ENCODE data around the gene ADGRA3.
A peak's percentile ranks its signal among the peaks of the same experiment; 100 is the strongest.

ADGRA3 gene

DNA sequence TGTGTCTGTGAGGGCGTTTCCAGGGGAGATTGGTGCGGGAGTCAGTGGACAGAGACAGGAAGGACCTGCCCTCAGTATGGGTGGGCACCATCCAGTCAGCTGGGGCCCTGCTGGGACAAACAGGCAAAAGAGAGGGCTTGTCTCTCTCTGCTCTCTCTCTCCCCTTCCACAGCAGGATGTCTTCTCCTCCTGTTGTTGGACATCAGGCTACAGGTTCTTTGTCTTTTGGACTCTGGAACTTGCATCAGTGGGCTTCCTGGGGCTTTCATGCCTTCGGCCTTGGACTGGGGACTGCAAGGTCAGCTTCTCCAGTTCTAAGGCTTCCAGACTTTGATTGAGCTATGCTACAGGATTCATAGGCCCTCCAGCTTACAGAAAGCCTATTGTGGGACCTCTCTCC, 59.6 kb downstream of the ADGRA3 start:
- Mint-ChIP-seq H3K4me3 (no peak overlapping the region), H3K36me3 (peaks cover 13% of the 10 kb centered on the region), H3K4me1 (ENCODE audit: low read depth) (no peaks in the 10 kb centered on the region), H3K9me3 (ENCODE audit: low read depth) (no peaks in the 10 kb centered on the region), H3K27me3 (no peaks in the 10 kb centered on the region), H3K27ac (no peak overlapping the region)

DNA sequence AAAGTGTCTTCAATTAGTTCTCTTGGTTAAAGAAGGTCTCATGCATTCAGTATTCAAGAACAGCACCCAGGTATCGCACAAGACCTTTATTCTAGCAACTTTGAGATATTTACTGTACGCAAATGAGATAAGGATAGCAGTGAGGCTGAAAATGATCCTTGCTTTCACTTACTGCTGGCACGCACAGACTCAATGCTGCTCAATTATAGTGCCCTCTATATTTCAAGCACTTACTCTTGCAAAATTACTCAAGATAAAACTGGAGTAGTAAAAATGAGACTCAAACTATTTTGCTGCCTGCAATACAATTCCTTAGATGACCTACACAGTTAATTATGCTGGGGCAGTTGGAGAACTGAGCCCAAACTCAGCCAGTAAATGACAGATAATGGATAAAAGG, 60.9 kb downstream of the ADGRA3 start:
- Mint-ChIP-seq H3K4me3 (no peak overlapping the region), H3K4me1 (ENCODE audit: low read depth) (no peaks in the 10 kb centered on the region), H3K36me3 (peaks cover 10% of the 10 kb centered on the region), H3K9me3 (ENCODE audit: low read depth) (no peaks in the 10 kb centered on the region), H3K27ac (peak overlapping the region; percentile 18), H3K27me3 (no peaks in the 10 kb centered on the region)

DNA sequence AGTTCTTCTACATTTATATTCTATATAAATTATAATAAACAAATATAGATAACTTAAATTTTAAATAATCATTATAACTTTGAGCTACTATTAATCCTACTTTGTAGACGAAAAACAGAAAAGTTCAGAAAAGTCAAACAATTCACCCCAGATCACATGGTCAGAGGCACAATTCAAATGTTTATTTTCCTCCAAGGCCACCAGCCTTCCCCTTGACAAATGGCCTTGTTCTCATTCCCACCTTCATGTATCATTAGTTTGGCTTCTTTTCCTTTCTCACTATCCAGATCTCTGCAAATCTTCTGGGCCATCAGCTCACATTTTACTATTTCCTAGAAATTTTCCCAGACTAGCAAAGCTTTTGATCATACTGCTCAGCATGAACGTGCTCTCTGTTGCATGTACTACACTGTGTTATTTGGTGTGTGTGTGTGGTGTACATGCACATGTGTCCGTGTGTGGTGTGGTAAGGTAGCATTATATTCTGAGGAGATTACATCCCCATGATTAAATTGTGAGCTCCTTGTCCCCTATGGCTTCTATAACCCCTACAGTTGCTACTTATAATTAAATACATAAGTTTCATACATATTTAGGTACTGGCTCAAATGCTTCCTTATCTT, 61.5 kb downstream of the ADGRA3 start:
- H3K9me3 Mint-ChIP-seq (ENCODE audit: low read depth) = no peaks in the 10 kb centered on the region
- peaks cover 10% of the 10 kb centered on the region for H3K36me3 Mint-ChIP-seq
- no peaks in the 10 kb centered on the region for H3K4me1 Mint-ChIP-seq (ENCODE audit: low read depth)
- H3K27ac Mint-ChIP-seq = peak overlapping the region; percentile 18
- no peak overlapping the region for H3K4me3 Mint-ChIP-seq
- H3K27me3 Mint-ChIP-seq = no peaks in the 10 kb centered on the region

DNA sequence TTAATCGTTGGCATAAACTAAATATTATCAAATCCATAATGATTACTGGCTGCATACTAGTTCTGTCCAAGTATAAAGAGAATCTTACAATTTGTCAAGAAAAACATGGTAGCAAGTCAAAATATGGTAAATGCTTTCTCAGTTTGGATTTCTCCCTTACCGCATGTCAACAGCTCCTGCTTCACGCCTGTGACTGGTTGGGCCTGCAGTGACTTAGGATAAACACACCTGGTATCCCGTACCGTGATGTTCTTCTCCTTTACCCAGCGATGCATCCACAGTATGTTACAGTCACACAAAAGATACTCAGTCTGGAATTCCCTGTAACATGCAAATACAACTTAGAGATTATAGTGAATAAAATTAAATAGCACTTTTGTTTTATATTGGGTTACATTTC, 71.1 kb downstream of the ADGRA3 start:
- Mint-ChIP-seq H3K36me3 (peaks cover 16% of the 10 kb centered on the region), H3K9me3 (ENCODE audit: low read depth) (no peaks in the 10 kb centered on the region), H3K4me1 (ENCODE audit: low read depth) (peaks cover 38% of the 10 kb centered on the region), H3K27ac (peak overlapping the region; percentile 96), H3K4me3 (peak overlapping the region; percentile 80), H3K27me3 (no peaks in the 10 kb centered on the region)

DNA sequence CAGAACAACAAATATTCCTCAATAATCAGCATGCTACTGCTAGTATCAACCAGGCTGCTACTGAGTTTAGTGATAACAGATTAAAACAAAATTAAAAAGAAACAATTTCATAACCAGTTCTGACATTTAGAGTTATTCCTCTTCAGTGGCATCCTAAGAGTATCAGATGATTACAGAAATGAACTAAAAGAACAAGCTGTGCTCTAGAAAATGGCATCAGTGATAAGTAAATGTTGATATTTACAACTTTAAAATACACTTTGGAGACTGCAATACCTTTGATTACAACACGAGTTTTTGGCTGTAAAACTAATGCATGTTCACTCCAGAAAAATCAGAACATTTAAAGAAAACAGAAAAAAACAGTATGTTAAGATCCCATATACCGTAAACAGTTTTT, 72.9 kb downstream of the ADGRA3 start:
- H3K36me3 Mint-ChIP-seq = peaks cover 14% of the 10 kb centered on the region
- peak overlapping the region; percentile 73 for H3K27ac Mint-ChIP-seq
- no peaks in the 10 kb centered on the region for H3K27me3 Mint-ChIP-seq
- no peak overlapping the region for H3K4me3 Mint-ChIP-seq
- no peaks in the 10 kb centered on the region for H3K9me3 Mint-ChIP-seq (ENCODE audit: low read depth)
- peaks cover 38% of the 10 kb centered on the region for H3K4me1 Mint-ChIP-seq (ENCODE audit: low read depth)

DNA sequence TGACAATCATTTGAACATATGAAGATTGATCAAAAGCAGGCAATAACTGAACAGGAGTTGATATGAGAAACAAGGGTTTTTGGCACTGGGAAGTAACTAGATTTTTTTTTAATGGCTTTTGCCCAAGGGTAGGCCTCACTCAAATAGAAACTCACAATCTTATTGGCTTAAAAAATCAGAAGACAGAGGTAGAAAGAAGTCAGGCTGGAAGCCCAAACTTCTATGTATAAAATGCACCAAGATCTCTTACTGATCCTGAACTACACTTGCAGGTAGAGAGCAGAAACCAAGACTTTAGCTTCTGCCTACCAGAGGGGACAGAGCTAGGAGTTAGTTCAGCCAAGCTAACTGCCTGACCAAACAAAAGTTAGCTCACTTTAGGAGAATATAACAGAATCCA, 74.9 kb downstream of the ADGRA3 start:
- Mint-ChIP-seq H3K36me3 (peaks cover 16% of the 10 kb centered on the region), H3K4me1 (ENCODE audit: low read depth) (peaks cover 32% of the 10 kb centered on the region), H3K27me3 (no peaks in the 10 kb centered on the region), H3K4me3 (no peak overlapping the region), H3K9me3 (ENCODE audit: low read depth) (no peaks in the 10 kb centered on the region), H3K27ac (no peak overlapping the region)

DNA sequence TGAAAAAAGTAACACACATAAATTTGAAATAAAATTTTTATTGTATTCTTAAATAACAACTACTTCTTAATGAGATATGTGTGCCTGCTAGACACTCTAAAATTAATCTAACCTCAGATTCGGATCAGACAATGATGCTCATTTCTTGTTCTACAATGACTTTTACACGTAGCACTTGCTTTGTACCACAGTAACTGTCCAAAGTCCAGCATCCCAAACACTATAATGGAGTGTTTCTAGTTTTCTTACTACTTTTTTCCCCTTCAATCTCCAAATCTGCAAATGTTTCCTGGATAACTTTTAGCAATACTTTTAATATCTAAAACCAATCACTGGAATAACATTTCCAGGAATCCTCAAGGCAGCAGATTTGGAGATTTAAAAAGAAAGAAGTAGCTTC, 75.9 kb downstream of the ADGRA3 start:
- Mint-ChIP-seq H3K4me3 (no peak overlapping the region), H3K27ac (no peak overlapping the region), H3K36me3 (peaks cover 21% of the 10 kb centered on the region), H3K9me3 (ENCODE audit: low read depth) (no peaks in the 10 kb centered on the region), H3K4me1 (ENCODE audit: low read depth) (peaks cover 22% of the 10 kb centered on the region), H3K27me3 (no peaks in the 10 kb centered on the region)

DNA sequence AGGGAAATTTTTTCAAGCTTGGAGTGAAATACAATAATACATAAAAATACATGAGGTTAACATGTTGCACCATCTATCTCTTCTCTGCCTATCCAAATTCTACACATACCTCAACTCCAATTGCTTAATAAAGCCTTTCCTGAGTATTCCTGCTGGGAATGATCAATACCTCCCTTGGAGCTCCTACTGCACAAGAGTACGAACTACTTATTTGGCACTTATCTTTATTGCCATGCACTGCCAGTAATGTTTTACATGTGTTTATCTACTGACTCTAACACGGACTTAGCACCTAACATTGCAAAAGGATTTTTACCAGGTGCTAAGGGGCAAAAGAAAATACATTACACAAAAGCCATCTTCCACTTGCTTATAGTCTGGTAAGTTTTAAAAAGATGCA, 80.2 kb downstream of the ADGRA3 start:
- H3K4me1 Mint-ChIP-seq (ENCODE audit: low read depth) = no peaks in the 10 kb centered on the region
- H3K36me3 Mint-ChIP-seq = peaks cover 23% of the 10 kb centered on the region
- no peak overlapping the region for H3K27ac Mint-ChIP-seq
- no peak overlapping the region for H3K4me3 Mint-ChIP-seq
- H3K9me3 Mint-ChIP-seq (ENCODE audit: low read depth) = no peaks in the 10 kb centered on the region
- H3K27me3 Mint-ChIP-seq = no peaks in the 10 kb centered on the region

DNA sequence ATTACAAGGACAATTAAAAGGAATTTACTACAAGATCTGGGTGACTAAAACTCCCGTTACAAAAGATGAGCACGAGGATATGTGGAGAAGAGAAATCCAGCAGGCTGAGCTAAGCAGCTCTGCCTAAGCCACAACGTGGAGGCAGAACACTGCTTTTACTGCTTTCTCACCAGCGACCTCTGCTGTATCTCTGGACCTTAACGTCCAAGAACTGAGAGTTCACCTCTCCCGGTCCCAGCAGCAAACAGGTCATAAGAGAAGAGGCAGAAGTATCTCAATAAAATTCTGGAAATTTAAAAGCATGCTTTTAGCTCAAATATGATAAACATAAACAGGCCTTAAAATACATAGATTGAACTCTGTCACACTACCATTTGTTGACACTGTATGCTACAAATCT, 81.0 kb downstream of the ADGRA3 start:
- no peaks in the 10 kb centered on the region for H3K9me3 Mint-ChIP-seq (ENCODE audit: low read depth)
- no peak overlapping the region for H3K4me3 Mint-ChIP-seq
- no peaks in the 10 kb centered on the region for H3K4me1 Mint-ChIP-seq (ENCODE audit: low read depth)
- peaks cover 19% of the 10 kb centered on the region for H3K36me3 Mint-ChIP-seq
- no peaks in the 10 kb centered on the region for H3K27me3 Mint-ChIP-seq
- H3K27ac Mint-ChIP-seq = no peak overlapping the region

DNA sequence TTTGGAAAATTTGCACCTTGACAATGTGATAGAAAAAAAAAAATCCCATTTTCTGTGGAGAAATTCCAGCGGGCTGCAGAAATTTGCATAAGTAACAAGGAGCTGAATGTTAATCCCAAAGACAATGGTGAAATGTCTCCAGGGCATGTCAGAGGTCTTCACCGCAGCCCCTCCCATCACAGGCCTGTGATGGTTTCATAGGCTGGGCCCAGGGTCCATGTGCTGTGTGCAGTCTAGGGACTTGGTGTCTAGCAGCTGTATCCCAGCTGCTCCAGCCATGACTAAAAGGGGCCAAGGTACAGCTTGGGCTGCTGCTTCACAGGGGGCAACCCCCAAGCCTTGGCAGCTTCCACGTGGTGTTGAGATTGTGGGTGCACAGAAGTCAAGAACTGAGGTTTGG, 85.2 kb downstream of the ADGRA3 start:
- no peaks in the 10 kb centered on the region for H3K27me3 Mint-ChIP-seq
- H3K27ac Mint-ChIP-seq = no peak overlapping the region
- peaks cover 16% of the 10 kb centered on the region for H3K36me3 Mint-ChIP-seq
- no peak overlapping the region for H3K4me3 Mint-ChIP-seq
- no peaks in the 10 kb centered on the region for H3K9me3 Mint-ChIP-seq (ENCODE audit: low read depth)
- no peaks in the 10 kb centered on the region for H3K4me1 Mint-ChIP-seq (ENCODE audit: low read depth)

DNA sequence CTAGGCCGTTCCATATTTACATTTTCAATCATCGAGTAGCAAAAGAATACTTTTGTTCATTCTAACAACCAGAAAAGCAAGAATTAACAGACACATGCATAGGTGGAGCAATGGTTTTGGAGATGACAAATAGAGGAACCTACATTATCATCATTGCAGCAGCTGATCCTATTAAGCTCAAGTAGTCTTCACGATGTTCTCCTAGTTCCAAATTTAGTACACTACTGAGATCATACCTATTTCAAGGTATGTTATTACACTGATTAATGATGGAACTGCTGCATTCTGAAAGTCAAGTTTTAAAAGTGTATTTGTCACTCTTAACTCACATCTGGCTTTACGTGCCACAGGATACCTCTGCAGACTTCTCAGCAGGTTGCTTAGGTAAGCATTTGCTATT, 87.4 kb downstream of the ADGRA3 start:
- Mint-ChIP-seq H3K27ac (no peak overlapping the region), H3K9me3 (ENCODE audit: low read depth) (no peaks in the 10 kb centered on the region), H3K27me3 (no peaks in the 10 kb centered on the region), H3K4me3 (no peak overlapping the region), H3K36me3 (peaks cover 15% of the 10 kb centered on the region), H3K4me1 (ENCODE audit: low read depth) (no peaks in the 10 kb centered on the region)

DNA sequence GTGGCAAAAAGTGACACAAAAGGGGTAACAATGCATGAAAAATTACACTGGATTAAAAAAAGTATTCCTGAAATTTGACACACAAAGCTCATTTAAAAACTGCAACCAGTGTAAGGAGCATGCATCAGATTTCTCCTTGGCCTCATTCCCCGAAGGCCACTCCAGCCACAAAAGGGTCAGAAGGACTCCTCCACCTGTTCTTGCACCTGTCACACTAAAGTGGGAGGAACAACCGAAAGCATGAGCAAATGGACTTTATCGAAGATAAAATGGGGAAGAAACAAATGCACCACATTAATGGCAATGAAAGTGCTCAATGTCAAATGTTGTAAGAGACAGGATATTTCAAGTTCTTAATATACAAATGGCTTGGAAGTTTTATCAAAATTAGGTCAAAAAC, 88.2 kb downstream of the ADGRA3 start:
- no peaks in the 10 kb centered on the region for H3K27me3 Mint-ChIP-seq
- H3K4me1 Mint-ChIP-seq (ENCODE audit: low read depth) = no peaks in the 10 kb centered on the region
- H3K27ac Mint-ChIP-seq = no peak overlapping the region
- H3K4me3 Mint-ChIP-seq = no peak overlapping the region
- no peaks in the 10 kb centered on the region for H3K9me3 Mint-ChIP-seq (ENCODE audit: low read depth)
- peaks cover 15% of the 10 kb centered on the region for H3K36me3 Mint-ChIP-seq

DNA sequence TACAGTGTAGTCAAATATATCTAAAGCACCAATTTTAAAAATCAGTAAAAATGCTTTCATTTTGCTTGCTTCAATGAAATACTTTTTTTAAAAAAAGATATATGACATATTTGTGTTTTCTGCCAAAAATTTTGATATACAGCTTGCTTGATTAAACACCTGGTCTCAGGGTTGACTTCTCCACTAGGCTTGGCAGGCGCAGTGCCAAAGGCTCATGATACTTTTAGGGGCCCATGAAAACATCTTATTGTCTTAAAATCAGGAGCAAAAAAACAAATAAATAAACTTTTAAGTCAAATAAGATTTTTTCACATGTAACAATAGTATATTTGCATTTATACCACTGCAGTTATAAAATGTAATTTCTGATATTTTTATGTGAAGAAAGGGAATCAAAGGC, 95.6 kb downstream of the ADGRA3 start:
- H3K36me3 Mint-ChIP-seq = peaks cover 11% of the 10 kb centered on the region
- H3K4me1 Mint-ChIP-seq (ENCODE audit: low read depth) = peaks cover 8% of the 10 kb centered on the region
- no peaks in the 10 kb centered on the region for H3K27me3 Mint-ChIP-seq
- H3K9me3 Mint-ChIP-seq (ENCODE audit: low read depth) = no peaks in the 10 kb centered on the region
- no peak overlapping the region for H3K4me3 Mint-ChIP-seq
- H3K27ac Mint-ChIP-seq = no peak overlapping the region

DNA sequence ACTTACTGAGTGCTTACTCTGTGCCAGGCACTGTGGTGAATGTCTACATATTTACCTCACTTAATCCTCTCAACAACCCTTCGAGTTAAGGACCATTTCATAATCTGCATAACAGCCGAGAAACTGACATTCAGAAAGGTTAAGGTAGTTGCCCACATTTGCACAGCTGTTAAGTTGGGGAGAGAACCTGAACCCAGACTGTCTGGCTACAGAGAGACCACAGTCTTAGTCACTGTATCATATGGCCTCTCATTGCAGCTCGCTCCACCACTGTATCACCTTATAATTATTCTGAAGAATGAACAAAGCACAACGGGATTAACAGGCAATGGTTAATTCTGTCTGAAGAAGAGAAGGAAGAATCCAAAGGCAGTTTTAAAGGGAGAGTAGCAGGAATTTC, 98.5 kb downstream of the ADGRA3 start:
- Mint-ChIP-seq H3K9me3 (ENCODE audit: low read depth) (no peaks in the 10 kb centered on the region), H3K27me3 (no peaks in the 10 kb centered on the region), H3K4me1 (ENCODE audit: low read depth) (peaks cover 8% of the 10 kb centered on the region), H3K36me3 (peaks cover 4% of the 10 kb centered on the region), H3K27ac (peak overlapping the region; percentile 8), H3K4me3 (no peak overlapping the region)

DNA sequence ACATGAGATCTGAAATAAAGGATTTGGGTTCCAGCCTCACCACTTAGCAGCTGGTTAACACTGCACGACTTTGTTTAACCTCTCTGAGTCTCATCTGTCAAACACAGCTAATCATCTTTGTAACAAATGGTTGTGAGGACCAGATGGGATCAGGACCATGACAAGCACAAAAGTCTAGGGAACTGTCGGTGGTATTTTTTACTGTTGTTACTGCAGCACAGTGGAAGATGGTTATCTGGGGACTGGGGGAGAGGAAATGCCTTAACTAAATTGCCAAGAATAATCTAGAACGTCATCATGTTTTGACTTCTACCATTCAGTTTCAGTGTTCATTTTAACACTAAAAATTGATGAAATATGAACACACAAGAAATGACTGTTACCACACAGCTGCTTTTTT, 99.5 kb downstream of the ADGRA3 start:
- Mint-ChIP-seq H3K9me3 (ENCODE audit: low read depth) (no peaks in the 10 kb centered on the region), H3K27me3 (no peaks in the 10 kb centered on the region), H3K27ac (no peak overlapping the region), H3K36me3 (peaks cover 4% of the 10 kb centered on the region), H3K4me1 (ENCODE audit: low read depth) (peaks cover 8% of the 10 kb centered on the region), H3K4me3 (no peak overlapping the region)

DNA sequence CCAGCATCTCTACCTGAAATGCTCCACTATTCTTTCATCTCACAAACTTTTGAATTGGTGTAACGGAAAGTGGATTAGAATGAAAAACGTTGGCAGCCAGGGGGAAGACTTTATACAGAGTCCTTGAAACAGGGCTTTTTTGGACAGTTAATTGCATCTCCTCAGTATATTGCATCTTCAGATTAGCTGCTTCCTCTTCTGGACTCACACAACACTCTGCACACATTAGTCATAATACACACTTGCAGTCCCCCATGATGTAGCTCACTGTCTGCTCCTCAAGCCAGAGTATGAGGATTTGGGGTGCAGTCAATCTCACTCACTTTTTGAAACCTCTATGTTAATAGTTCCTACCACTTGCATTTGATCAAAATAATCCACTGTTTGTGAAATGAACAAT, 101.0 kb downstream of the ADGRA3 start:
- no peaks in the 10 kb centered on the region for H3K27me3 Mint-ChIP-seq
- H3K9me3 Mint-ChIP-seq (ENCODE audit: low read depth) = no peaks in the 10 kb centered on the region
- peaks cover 4% of the 10 kb centered on the region for H3K36me3 Mint-ChIP-seq
- peaks cover 8% of the 10 kb centered on the region for H3K4me1 Mint-ChIP-seq (ENCODE audit: low read depth)
- no peak overlapping the region for H3K27ac Mint-ChIP-seq
- H3K4me3 Mint-ChIP-seq = no peak overlapping the region

All from activated naive CD8-positive, alpha-beta T cell (primary cell).